ENCODE data around the gene SDC1.

SDC1 gene

DNA sequence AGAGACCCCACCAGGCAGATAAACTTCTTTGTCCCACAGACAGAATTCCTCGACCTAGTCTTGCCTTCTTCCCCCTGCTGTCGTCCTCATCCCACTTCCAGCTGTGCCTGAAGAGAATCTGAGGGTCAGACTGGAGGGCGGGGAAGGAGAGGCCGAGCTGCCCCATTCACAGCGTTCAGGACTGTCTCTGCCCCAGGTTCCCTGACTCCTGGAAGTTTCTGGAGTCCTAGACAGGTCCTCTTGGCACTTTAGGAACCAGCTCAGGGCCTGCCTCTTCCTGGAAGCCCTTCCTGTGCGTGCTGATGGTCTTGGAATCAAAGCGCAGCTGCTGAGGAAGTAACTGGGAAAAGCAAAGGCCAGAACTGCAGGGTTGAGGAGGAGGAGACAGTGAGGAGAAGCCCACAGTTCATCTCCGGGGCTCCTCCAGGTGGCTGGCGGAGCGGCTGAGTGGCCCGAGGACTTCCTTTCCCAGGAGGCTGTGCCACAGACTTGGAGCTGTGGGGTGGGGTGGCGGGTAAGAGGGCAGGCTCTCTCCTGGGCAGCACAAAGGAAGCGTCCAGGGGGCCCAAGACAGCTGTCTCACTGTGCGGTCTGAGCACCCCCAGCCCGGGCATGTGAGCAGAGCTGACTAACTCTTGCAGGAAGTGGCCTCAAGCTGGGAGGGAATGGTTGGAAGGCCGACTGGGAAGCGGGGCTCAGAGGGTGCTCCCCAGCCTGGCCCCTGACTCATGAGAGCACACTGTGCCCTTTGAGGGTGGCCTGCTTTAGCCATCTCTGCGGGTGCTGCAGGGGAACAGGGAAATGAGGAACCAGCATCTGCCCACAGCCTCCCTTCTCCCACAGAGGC is 39.5 kb downstream of the SDC1 start:
- no peak for DNase-seq (ENCODE audit: low read depth, low spot score)

DNA sequence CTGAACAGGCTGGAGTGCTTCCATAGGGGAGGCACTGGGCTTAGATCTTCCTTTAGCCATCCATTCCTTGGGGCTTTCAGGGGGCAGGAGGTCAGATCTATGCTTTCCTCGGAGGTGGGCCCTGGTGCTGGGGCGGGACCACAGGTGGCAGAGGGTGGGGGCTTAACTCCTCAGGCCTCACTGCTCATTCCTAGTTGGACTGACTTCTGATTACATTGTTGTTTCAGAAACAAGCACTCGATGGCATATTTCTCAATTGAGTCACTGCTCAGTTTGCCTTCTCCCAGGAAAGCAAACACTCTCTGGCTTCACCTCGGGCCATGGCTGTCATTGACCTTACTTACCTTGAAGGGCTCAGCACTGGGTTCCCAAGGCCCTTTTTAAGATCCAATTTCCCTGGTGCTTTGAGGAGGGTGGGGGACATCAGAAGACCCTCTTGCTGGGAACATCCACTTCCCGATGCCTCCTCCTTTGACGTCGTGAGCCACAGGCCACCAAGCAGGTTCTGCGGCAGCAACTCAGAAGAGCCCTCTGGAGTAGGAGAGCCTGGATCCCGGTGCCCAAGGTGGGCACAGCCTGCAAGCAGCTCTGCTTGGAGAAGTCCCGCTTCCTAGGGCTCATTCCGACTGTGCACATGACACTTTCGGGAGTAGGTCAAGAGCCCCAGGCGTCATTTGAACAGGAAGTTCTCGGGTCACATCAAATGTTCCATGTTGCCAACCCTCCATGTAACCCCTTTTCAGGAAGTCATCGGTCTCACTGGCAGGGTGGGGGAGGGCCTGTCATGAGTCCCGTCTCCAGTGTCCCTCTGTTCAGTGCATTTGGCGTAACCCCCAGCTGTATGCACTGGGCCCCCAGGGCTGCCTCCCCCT is 40.6 kb downstream of the SDC1 start:
- no peak for DNase-seq (ENCODE audit: low read depth, low spot score)

DNA sequence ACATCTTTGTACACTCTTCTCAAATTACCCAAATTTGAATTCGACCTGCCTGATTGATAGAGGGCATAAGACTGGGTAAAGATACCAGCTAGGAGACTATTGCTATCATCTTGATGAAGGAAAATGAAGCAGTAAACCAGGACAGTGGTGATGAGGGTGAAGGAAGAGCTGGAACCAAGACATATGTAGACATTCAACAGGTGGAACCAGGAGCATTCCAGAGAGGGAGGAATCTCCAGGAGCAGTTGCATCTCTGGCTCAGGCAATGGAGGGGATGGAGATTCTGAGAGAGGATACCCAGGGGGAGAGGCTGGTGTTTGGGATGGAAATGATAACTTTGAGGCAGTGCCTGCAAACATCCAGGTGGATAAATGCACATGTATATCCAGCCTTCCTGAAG is 41.6 kb downstream of the SDC1 start:
- DNase-seq (ENCODE audit: low read depth, low spot score), result no peak

GRCh38 chr2:20182241-20182931 is 42.5 kb downstream of the SDC1 start:
- DNase-seq (ENCODE audit: low read depth, low spot score), result no peak

DNA sequence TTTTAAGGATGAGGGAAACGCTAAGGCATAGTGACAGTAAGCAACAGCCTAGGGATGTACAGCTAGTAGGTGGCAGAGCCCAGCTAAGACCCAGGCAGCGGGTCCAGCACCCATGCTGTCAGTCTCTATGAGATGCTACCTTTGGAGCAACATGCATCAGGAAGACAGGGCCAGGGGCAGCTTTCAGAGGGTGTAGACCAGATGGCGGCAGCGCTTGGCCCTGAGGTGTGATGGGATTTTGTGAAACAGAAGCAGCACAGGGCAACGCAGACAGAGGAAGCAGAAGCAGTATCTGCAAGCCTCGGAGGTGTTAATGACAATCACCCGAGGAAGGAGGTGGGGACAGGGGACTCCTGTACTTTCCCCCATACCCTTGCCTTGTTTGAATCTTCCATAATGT is 43.2 kb downstream of the SDC1 start:
- DNase-seq (ENCODE audit: low read depth, low spot score), result no peak

GRCh38 chr2:20180676-20181648 is 44.0 kb downstream of the SDC1 start:
- no peak for DNase-seq (ENCODE audit: low read depth, low spot score)

DNA sequence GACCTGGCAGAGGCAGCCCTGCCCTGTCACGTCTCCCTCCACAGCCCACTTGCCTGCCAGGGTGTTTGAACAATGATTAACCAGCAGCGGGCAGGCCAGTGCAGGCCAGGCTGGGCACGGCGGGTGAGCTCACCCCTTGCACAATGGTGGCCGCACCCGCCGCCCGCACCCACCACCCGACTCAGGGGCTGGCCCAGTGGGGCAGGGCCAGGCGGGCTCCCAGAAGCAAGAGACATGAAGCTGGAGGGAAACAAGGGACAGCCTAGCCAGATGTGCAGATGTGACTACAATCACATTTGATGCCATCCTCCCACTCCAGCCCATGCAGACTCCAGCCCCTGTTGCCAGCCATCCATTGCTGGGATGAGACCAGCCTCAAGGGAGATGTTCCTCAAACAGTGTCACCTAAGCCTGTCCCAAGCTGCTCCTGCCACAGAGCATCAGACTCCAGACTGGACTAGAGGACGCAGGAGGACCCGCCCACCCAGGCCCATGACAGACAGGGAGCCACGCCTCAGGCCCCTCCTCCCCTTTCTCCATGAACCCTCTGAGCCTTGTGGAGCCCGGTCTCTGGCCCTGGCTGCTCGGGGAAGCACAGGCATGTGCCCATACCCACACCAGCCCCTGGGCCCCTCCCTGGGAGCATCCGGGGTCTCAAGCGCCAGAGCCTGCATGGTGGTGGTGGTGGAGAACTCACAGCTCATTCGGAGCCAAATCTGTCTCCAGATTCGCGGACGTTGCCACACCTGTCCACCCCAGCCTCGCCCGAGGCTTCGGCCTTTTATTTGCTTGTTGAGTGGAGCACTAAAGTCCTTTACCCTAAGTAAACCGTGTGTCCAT is 45.0 kb downstream of the SDC1 start:
- DNase-seq (ENCODE audit: low read depth, low spot score), result no peak

- DNase-seq (ENCODE audit: low read depth, low spot score), result no peak
Observed at GRCh38 chr2:20179466-20179754, 45.5 kb downstream of the SDC1 start.

- DNase-seq (ENCODE audit: low read depth, low spot score), result no peak
Observed at GRCh38 chr2:20178666-20179465, 46.1 kb downstream of the SDC1 start.

- DNase-seq (ENCODE audit: low read depth, low spot score), result no peak
Observed at GRCh38 chr2:20178249-20178607, 46.7 kb downstream of the SDC1 start.

- DNase-seq (ENCODE audit: low read depth, low spot score), result no peak
Observed at GRCh38 chr2:20177556-20178248, 47.2 kb downstream of the SDC1 start.

GRCh38 chr2:20176760-20177159 is 48.2 kb downstream of the SDC1 start:
- no peak for DNase-seq (ENCODE audit: low read depth, low spot score)

- DNase-seq (ENCODE audit: low read depth, low spot score), result no peak
Observed at GRCh38 chr2:20175931-20176330, 49.0 kb downstream of the SDC1 start.

DNA sequence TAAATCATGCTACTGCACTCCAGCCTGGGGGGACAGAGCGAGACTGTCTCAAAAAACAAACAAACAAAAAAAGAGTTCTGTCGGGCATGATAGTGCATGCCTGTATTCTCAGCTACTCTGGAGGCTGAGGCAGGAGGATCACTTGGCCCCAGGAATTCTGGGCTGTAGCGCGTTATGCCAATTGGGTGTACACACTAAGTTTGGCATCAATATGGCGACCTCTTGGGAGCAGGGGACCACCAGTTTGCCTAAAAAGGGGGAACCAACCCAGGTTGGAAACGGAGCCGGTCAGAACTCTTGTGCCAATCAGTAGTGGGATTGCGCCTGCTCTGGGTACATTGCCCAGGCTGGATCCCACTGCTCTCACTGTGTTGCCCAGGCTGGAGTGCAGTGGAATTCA is 49.7 kb downstream of the SDC1 start:
- DNase-seq (ENCODE audit: low read depth, low spot score), result no peak

DNA sequence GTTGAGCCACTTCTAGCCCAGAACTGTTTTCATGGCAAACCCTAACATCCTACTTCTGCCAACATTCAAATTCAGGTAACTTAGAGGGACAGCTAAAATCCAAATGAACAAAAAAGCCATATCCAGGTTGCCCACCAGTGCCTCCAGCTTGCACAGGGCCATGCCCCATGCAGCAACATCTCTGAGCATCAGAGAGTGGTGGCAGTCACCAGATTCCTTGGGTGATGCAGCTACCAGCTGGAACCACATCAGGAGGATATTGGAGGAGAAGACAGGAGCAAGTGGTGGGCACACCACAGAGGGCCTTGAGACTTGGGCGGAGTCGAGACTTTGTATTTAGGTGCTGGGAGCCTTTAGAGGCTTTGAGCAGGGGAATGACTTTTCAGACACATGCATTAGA is 50.5 kb downstream of the SDC1 start:
- DNase-seq (ENCODE audit: low read depth, low spot score), result no peak

GRCh38 chr2:20173496-20174402 is 51.2 kb downstream of the SDC1 start:
- DNase-seq (ENCODE audit: low read depth, low spot score), result no peak

DNA sequence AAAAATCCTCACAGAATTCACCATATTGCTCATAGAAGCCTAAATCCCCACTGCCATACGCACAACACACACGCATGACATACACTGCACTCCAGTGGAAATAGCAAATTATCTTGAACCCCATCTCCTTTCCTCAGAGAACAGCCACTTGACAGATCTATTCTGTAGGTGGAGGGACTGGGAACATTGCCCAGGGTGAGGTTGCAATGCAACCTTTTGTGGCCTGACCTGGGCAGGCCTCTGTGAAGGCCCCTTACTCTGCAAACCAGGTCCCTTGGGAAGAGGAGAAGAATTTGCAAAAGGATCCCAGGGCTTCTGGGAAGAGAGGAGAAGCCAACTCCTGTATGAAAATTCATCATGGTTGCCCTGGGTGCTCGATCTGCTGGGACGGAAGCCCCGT is 51.9 kb downstream of the SDC1 start:
- DNase-seq (ENCODE audit: low read depth, low spot score), result no peak
